HEK293 (cell line): ENCODE results near the gene CHL1.
A peak's percentile ranks its signal among the peaks of the same experiment; 100 is the strongest.

Source experiments
- CTCF ChIA-PET: fragments of 350-600 bp; formaldehyde crosslinking; extraction: SDS; loops from one replicate; lab custom pipeline; 2021; ENCODE audit warnings: antibody characterized with exemption; lab: Yijun Ruan, JAX
- POLR2A ChIA-PET: fragments of 300-600 bp; formaldehyde crosslinking; extraction: SDS; loops from one replicate; lab custom pipeline; 2020; ENCODE audit warnings: antibody characterized with exemption, inconsistent platforms; lab: Yijun Ruan, JAX
- H3K27ac ChIP-seq: fragments of 200-500 bp; sonication (Bioruptor generic); 2 replicates; pipeline ENCODE4 v1.5.1; 2014; ENCODE audit warnings: low read depth, low read length, control low read depth, inconsistent platforms; ENCODE audit errors: extremely low read depth
- H3K36me3 ChIP-seq, 2 experiments: fragments of 200-500 bp in 1 of 2; sonication (Bioruptor generic) in 1 of 2; 1 replicate in 1 of 2; 2 replicates in 1 of 2; pipeline ENCODE4 v1.5.1; 2014 to 2017; ENCODE audit warnings: inconsistent platforms in 2 of 2, low read length in 2 of 2; ENCODE audit not compliant: control insufficient read depth in 2 of 2, insufficient read depth in 1 of 2
- H3K4me1 ChIP-seq: fragments of 200-500 bp; sonication (Bioruptor generic); 2 replicates; pipeline ENCODE4 v1.5.1; 2014; ENCODE audit warnings: mild to moderate bottlenecking, low read length, inconsistent platforms; ENCODE audit not compliant: control insufficient read depth, insufficient read depth
- H3K4me3 ChIP-seq: 2 replicates; pipeline ENCODE4 v1.5.1; 2011; ENCODE audit warnings: low read depth, mild to moderate bottlenecking, control low read depth, low read length, moderate library complexity
- H3K9me3 ChIP-seq: fragments of 200-500 bp; sonication (Bioruptor generic); 2 replicates; pipeline ENCODE4 v1.5.1; 2014; ENCODE audit warnings: low read depth, low read length, inconsistent platforms; ENCODE audit not compliant: control insufficient read depth, insufficient read depth
- KLF8 ChIP-seq: fragments of 450-650 bp; formaldehyde crosslinking; IDR thresholded peaks from 2 replicates; pipeline ENCODE4 v1.5.1; 2016; ENCODE audit warnings: missing biosample characterization, missing genetic modification characterization
- PATZ1 ChIP-seq: fragments of 450-650 bp; formaldehyde crosslinking; IDR thresholded peaks from 2 replicates; pipeline ENCODE4 v1.5.1; 2016; ENCODE audit warnings: missing biosample characterization, missing genetic modification characterization
- PBX3 ChIP-seq: sonication (generic); formaldehyde crosslinking; IDR thresholded peaks from 2 replicates; pipeline ENCODE4 v1.8.1; 2022; ENCODE audit warnings: mild to moderate bottlenecking, moderate library complexity, missing genetic modification reagents
- TCF7L2 ChIP-seq: IDR thresholded peaks from 2 replicates; pipeline ENCODE4 v1.6.1; 2011; ENCODE audit warnings: low read depth, mild to moderate bottlenecking, inconsistent platforms, low read length, moderate library complexity, borderline replicate concordance
- WT1 ChIP-seq: fragments of 450-650 bp; formaldehyde crosslinking; IDR thresholded peaks from 2 replicates; pipeline ENCODE4 v1.5.1; 2016; ENCODE audit warnings: missing biosample characterization, missing genetic modification characterization
- ZBTB1 ChIP-seq: fragments of 450-650 bp; formaldehyde crosslinking; IDR thresholded peaks from 2 replicates; pipeline ENCODE4 v1.5.1; 2016; ENCODE audit warnings: missing biosample characterization, missing genetic modification characterization
- ZNF121 ChIP-seq: fragments of 450-650 bp; formaldehyde crosslinking; IDR thresholded peaks from 2 replicates; pipeline ENCODE4 v1.5.1; 2016; ENCODE audit warnings: missing biosample characterization, missing genetic modification characterization
- ZNF132 ChIP-seq: fragments of 450-650 bp; formaldehyde crosslinking; IDR thresholded peaks from 2 replicates; pipeline ENCODE4 v1.5.1; 2017; ENCODE audit warnings: missing biosample characterization, missing genetic modification characterization, borderline replicate concordance
- ZNF16 ChIP-seq: fragments of 450-650 bp; formaldehyde crosslinking; IDR thresholded peaks from 2 replicates; pipeline ENCODE4 v1.5.1; 2016; ENCODE audit warnings: low read depth, missing biosample characterization, missing genetic modification characterization
- ZNF169 ChIP-seq: fragments of 450-650 bp; formaldehyde crosslinking; IDR thresholded peaks from 2 replicates; pipeline ENCODE4 v1.5.1; 2016; ENCODE audit warnings: missing biosample characterization, missing genetic modification characterization
- ZNF184 ChIP-seq: fragments of 450-650 bp; IDR thresholded peaks from 2 replicates; pipeline ENCODE4 v1.5.1; 2018; ENCODE audit warnings: missing biosample characterization, mild to moderate bottlenecking, missing genetic modification characterization
- ZNF391 ChIP-seq: fragments of 450-650 bp; formaldehyde crosslinking; IDR thresholded peaks from 2 replicates; pipeline ENCODE4 v1.5.1; 2016; ENCODE audit warnings: low read depth, missing biosample characterization, missing genetic modification characterization, borderline replicate concordance
- ZNF398 ChIP-seq: fragments of 450-650 bp; formaldehyde crosslinking; IDR thresholded peaks from 2 replicates; pipeline ENCODE4 v1.5.1; 2017; ENCODE audit warnings: missing biosample characterization, missing genetic modification characterization
- ZNF449 ChIP-seq: fragments of 450-650 bp; formaldehyde crosslinking; IDR thresholded peaks from 2 replicates; pipeline ENCODE4 v1.5.1; 2017; ENCODE audit warnings: missing biosample characterization, mild to moderate bottlenecking, missing genetic modification characterization, moderate library complexity
- ZNF518A ChIP-seq: fragments of 450-650 bp; formaldehyde crosslinking; conservative IDR thresholded peaks from 2 replicates; pipeline ENCODE4 v1.5.1; 2016; ENCODE audit warnings: low read depth, missing biosample characterization, missing genetic modification characterization
- ZNF639 ChIP-seq: fragments of 450-650 bp; formaldehyde crosslinking; IDR thresholded peaks from 2 replicates; pipeline ENCODE4 v1.5.1; 2016; ENCODE audit warnings: missing biosample characterization, missing genetic modification characterization
- ZNF658 ChIP-seq: fragments of 450-650 bp; formaldehyde crosslinking; IDR thresholded peaks from 2 replicates; pipeline ENCODE4; 2016; ENCODE audit warnings: missing biosample characterization, missing genetic modification characterization
- ZNF791 ChIP-seq: fragments of 450-650 bp; formaldehyde crosslinking; IDR thresholded peaks from 2 replicates; pipeline ENCODE4 v1.5.1; 2016; ENCODE audit warnings: missing biosample characterization, missing genetic modification characterization

The CHL1 gene

GRCh38 chr3:308597-309321, 112.2 kb downstream of the CHL1 start (continued):
- TF ChIP-seq ZNF518A (no peak), ZNF169 (tag by site-specific recombination) (no peak), ZNF16 (tag by site-specific recombination) (no peak), ZNF791 (no peak)

- H3K4me1 ChIP-seq = no peaks in the 10 kb centered on the region
- no peak overlapping the region for H3K27ac ChIP-seq
- TF ChIP-seq TCF7L2 (peak; percentile 54; the same call in 1 of the 2 replicates), ZNF132 (tag by site-specific recombination) (no peak), WT1 (tag by site-specific recombination) (no peak), ZBTB1 (no peak), ZNF449 (tag by site-specific recombination) (no peak), ZNF184 (no peak)
- no peak overlapping the region for H3K4me3 ChIP-seq
- H3K9me3 ChIP-seq = no peaks in the 10 kb centered on the region
- ChIA-PET CTCF (interaction anchor here (1.5 kb wide), 1 partner anchor 42 kb away, joined by 4 read pairs; no protein-coding TSS in a partner anchor), POLR2A (no interaction called here)
- H3K36me3 ChIP-seq = no peaks in the 10 kb centered on the region
These were observed 115.7 kb downstream of the CHL1 start for GRCh38 chr3:312160-312733.

- no peaks in the 10 kb centered on the region for H3K36me3 ChIP-seq
- ChIA-PET CTCF (no interaction called here), POLR2A (no interaction called here)
- H3K9me3 ChIP-seq = no peaks in the 10 kb centered on the region
- H3K27ac ChIP-seq = no peak overlapping the region
- H3K4me3 ChIP-seq = no peak overlapping the region
- H3K4me1 ChIP-seq = no peaks in the 10 kb centered on the region
- TF ChIP-seq ZNF391 (no peak), KLF8 (tag by site-specific recombination) (no peak), ZNF658 (no peak), PATZ1 (tag by site-specific recombination) (no peak), PBX3 (no peak), ZNF121 (no peak), ZNF639 (tag by site-specific recombination) (no peak), ZNF398 (tag by site-specific recombination) (no peak)
These were observed 116.3 kb downstream of the CHL1 start for GRCh38 chr3:312911-313310.
